HepG2 (cell line): ENCODE measurements around the gene PRRT2. TPM values are rescaled to one million over a fixed set of nuclear protein-coding genes. Genes with fewer than 3 reads are reported as not detected.

Source experiments
- ATF1 ChIP-seq: IDR thresholded peaks from 2 replicates; pipeline ENCODE4 v1.6.1; 2016; ENCODE audit warnings: mild to moderate bottlenecking, control low read depth
- ATF2 ChIP-seq: sonication (generic); formaldehyde crosslinking; IDR thresholded peaks from 2 replicates; pipeline ENCODE4 v1.4.0; 2020; ENCODE audit warnings: missing genetic modification reagents
- BCL3 ChIP-seq: sonication (generic); formaldehyde crosslinking; IDR thresholded peaks from 2 replicates; pipeline ENCODE4 v1.5.1; 2020; ENCODE audit warnings: mild to moderate bottlenecking, missing genetic modification reagents, moderate library complexity
- CENPT ChIP-seq: sonication (generic); formaldehyde crosslinking; IDR thresholded peaks from 2 replicates; pipeline ENCODE4 v1.8.0; 2022; ENCODE audit warnings: low read depth, mild to moderate bottlenecking, moderate library complexity, missing genetic modification reagents
- CREB1 ChIP-seq, 2 experiments: fragments of 450-650 bp in 1 of 2; IDR thresholded peaks; 2 replicates each; pipeline ENCODE4 v1.6.1; 2016 to 2017; ENCODE audit warnings: control low read depth in 1 of 2, mild to moderate bottlenecking in 1 of 2, missing compliant biosample characterization in 1 of 2, missing genetic modification characterization in 1 of 2
- KDM5A ChIP-seq: fragments of 200-600 bp; sonication (generic); IDR thresholded peaks from 2 replicates; pipeline ENCODE4 v1.7.0; 2018; ENCODE audit warnings: antibody characterized with exemption, mild to moderate bottlenecking, low read length, borderline replicate concordance
- MIXL1 ChIP-seq: IDR thresholded peaks from 2 replicates; pipeline ENCODE4 v1.6.1; 2016
- SETDB1 ChIP-seq: sonication (generic); formaldehyde crosslinking; IDR thresholded peaks from 2 replicates; pipeline ENCODE4 v1.5.1; 2020; ENCODE audit warnings: missing genetic modification reagents, mild to moderate bottlenecking, borderline replicate concordance
- SUZ12 ChIP-seq: fragments of 150-350 bp; IDR thresholded peaks from 2 replicates; pipeline ENCODE4 v1.6.1; 2014; ENCODE audit warnings: low read depth, low read length
- TBP ChIP-seq: sonication (generic); formaldehyde crosslinking; IDR thresholded peaks from 2 replicates; pipeline ENCODE4 v1.5.0; 2020; ENCODE audit warnings: missing genetic modification reagents
- ZFP90 ChIP-seq: sonication (generic); formaldehyde crosslinking; IDR thresholded peaks from 2 replicates; pipeline ENCODE4 v1.8.0; 2022; ENCODE audit warnings: missing genetic modification reagents, mild to moderate bottlenecking, inconsistent platforms, borderline replicate concordance
- ZNF30 ChIP-seq: sonication (generic); formaldehyde crosslinking; IDR thresholded peaks from 2 replicates; pipeline ENCODE4 v1.5.0; 2020; ENCODE audit warnings: mild to moderate bottlenecking, missing genetic modification reagents
- ZNF512B ChIP-seq: sonication (generic); formaldehyde crosslinking; IDR thresholded peaks from 2 replicates; pipeline ENCODE4 v1.5.1; 2020; ENCODE audit warnings: missing genetic modification reagents, mild to moderate bottlenecking, borderline replicate concordance
- polyA plus RNA-seq, 8 experiments: library from polyadenylated mRNA; depleted of rRNA in 3 of 8; stranded (reverse) in 7 of 8; unstranded in 1 of 8; fragments of >200 nt; fragmentation: Illumina TruSeq in 4 of 8; extraction: Trizol in 4 of 8; gene quantifications; 2 replicates each; pipeline versions ENCODE4 v1.2.1 to v1.2.3, GENCODE V29; 2011 to 2016; ENCODE audit warnings: low read depth in 4 of 8, missing spikeins in 1 of 8, mixed read lengths in 1 of 8; ENCODE audit not compliant: insufficient read depth in 1 of 8
- total RNA-seq, 5 experiments: library from RNA; depleted of rRNA; stranded (reverse); fragments of >200 nt; fragmentation: Illumina TruSeq; extraction: Trizol; gene quantifications; 2 replicates each; pipeline ENCODE4 v1.2.3, GENCODE V29; 2016; ENCODE audit warnings: low read depth in 1 of 5
- TF ChIP-seq, protein P1 (sequence below): sonication (generic); formaldehyde crosslinking; IDR thresholded peaks from 2 replicates; pipeline ENCODE4 v1.4.0; 2020; ENCODE audit warnings: missing genetic modification reagents, mild to moderate bottlenecking, borderline replicate concordance
- TF ChIP-seq, protein P2 (sequence below): IDR thresholded peaks from 2 replicates; pipeline ENCODE4 v1.6.1; 2016; ENCODE audit warnings: mild to moderate bottlenecking, missing biosample characterization, missing genetic modification reagents
- TF ChIP-seq, protein P3 (sequence below): sonication (generic); formaldehyde crosslinking; IDR thresholded peaks from 2 replicates; pipeline ENCODE4 v1.5.0; 2020; ENCODE audit warnings: missing genetic modification reagents

The PRRT2 gene
- total and polyA plus RNA-seq, 2 of the 13 experiments (the other 11 are each of a cell fraction or from before 2014, with no cell fraction given), result 0.51 to 1.1 TPM

DNA sequence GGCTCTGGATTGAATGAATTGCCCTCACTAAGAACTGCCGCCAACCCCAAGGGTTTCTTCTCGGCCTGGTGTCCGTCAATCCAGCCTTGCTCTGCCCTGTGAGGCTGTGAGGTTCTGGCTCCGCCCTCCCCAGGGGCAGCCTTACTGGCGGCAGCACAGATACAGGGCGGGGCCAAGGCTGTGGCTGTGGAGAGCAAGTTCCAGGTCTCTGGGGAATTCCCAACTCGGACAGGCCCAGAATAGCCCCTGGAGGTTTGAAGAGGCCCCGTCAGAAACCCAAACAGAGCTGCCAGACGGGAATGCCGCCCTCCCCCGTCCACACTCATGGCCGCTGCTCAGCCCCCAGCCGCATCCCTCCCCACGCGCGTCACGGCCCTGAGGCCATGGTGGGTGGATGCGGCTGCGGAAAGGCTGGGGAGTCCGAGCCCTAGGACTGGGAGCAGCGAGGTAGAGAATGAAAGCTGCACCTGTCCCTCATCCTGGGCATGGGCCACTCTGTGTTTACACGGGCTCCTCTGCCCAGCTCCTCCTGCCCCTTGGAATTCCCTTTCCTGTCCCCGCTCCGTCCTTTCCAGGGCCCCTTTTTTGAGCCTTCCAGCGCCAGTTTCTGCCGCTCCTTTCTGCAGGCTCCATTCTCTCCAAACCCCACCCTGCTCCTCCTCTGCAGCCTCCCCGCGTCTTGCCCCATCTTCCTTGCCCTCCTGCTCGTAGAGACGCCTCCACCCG is 660 bp upstream of the PRRT2 start (continued):
- TF ChIP-seq, protein P1, sequence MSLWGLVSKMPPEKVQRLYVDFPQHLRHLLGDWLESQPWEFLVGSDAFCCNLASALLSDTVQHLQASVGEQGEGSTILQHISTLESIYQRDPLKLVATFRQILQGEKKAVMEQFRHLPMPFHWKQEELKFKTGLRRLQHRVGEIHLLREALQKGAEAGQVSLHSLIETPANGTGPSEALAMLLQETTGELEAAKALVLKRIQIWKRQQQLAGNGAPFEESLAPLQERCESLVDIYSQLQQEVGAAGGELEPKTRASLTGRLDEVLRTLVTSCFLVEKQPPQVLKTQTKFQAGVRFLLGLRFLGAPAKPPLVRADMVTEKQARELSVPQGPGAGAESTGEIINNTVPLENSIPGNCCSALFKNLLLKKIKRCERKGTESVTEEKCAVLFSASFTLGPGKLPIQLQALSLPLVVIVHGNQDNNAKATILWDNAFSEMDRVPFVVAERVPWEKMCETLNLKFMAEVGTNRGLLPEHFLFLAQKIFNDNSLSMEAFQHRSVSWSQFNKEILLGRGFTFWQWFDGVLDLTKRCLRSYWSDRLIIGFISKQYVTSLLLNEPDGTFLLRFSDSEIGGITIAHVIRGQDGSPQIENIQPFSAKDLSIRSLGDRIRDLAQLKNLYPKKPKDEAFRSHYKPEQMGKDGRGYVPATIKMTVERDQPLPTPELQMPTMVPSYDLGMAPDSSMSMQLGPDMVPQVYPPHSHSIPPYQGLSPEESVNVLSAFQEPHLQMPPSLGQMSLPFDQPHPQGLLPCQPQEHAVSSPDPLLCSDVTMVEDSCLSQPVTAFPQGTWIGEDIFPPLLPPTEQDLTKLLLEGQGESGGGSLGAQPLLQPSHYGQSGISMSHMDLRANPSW, result 0 out of 2 replicates have a peak, but pooled peaks have one; percentile 44
- no peak for TF ChIP-seq TBP (CRISPR knock-in tag)
- peak; percentile 95; the same call in 1 of the 2 replicates for TF ChIP-seq CENPT (CRISPR knock-in tag)
- TF ChIP-seq ZNF30 (CRISPR knock-in tag), result no peak
- no peak for TF ChIP-seq MIXL1 (CRISPR knock-in tag)
- no peak for TF ChIP-seq ZNF512B (CRISPR knock-in tag)
- 0 out of 2 replicates have a peak, but pooled peaks have one; percentile 65 for TF ChIP-seq ZFP90 (CRISPR knock-in tag)
- no peak for TF ChIP-seq KDM5A
- TF ChIP-seq SUZ12, result no peak
- TF ChIP-seq CREB1 (IDR thresholded peaks at IDR 0.05), result no peak
- no peak for TF ChIP-seq CREB1 (CRISPR knock-in tag; IDR thresholded peaks at IDR 0.05)
- TF ChIP-seq, protein P2, sequence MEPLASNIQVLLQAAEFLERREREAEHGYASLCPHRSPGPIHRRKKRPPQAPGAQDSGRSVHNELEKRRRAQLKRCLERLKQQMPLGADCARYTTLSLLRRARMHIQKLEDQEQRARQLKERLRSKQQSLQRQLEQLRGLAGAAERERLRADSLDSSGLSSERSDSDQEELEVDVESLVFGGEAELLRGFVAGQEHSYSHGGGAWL (CRISPR knock-in tag), result peak; percentile 58
- peak; percentile 25; the same call in 1 of the 2 replicates for TF ChIP-seq ATF2 (CRISPR knock-in tag)
- TF ChIP-seq, protein P3, sequence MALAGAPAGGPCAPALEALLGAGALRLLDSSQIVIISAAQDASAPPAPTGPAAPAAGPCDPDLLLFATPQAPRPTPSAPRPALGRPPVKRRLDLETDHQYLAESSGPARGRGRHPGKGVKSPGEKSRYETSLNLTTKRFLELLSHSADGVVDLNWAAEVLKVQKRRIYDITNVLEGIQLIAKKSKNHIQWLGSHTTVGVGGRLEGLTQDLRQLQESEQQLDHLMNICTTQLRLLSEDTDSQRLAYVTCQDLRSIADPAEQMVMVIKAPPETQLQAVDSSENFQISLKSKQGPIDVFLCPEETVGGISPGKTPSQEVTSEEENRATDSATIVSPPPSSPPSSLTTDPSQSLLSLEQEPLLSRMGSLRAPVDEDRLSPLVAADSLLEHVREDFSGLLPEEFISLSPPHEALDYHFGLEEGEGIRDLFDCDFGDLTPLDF (CRISPR knock-in tag), result 0 out of 2 replicates have a peak, but pooled peaks have one; percentile 26
- TF ChIP-seq ATF1 (CRISPR knock-in tag), result no peak
- TF ChIP-seq SETDB1 (CRISPR knock-in tag), result no peak
- peak; percentile 97 for TF ChIP-seq BCL3 (CRISPR knock-in tag)
